Measurements from ENCODE around the gene NALF2. TPM values are rescaled to one million over a fixed set of nuclear protein-coding genes. Genes with fewer than 3 reads are reported as not detected.

NALF2 gene
- total and polyA plus RNA-seq, 8 donors: 0.65 to 1.5 (median 1.2) TPM

- TF ChIP-seq CTCF (IDR thresholded peaks at IDR 0.05): no peak
- Histone ChIP-seq H3K4me1 (no peaks in the 10 kb centered on the region), H3K27me3 (peaks cover 0 to 5% (median 0%) of the 10 kb centered on the region in 4 donors), H3K9me3 (no peaks in the 10 kb centered on the region), H3K36me3 (no peaks in the 10 kb centered on the region), H3K27ac (no peak overlapping the region), H3K4me3 (no peak overlapping the region)
- no peak for DNase-seq
- intact Hi-C loops (cut with DNase I): no loop called here
- FAIRE-seq: no peak
- 75 to 89% methylated on average over 7 of the region's 7 CpGs for WGBS, 2 donors
- ATAC-seq: no peak
These were observed 3.3 kb downstream of the NALF2 start for GRCh38 chrX:69507500-69507789.

GRCh38 chrX:69508610-69509009, 4.5 kb downstream of the NALF2 start:
- FAIRE-seq (no peak), DNase-seq (no peak), ATAC-seq (no peak)
- Histone ChIP-seq H3K27ac (no peak overlapping the region), H3K27me3 (peaks cover 0 to 5% (median 0%) of the 10 kb centered on the region in 4 donors), H3K9me3 (no peaks in the 10 kb centered on the region), H3K4me1 (no peaks in the 10 kb centered on the region), H3K4me3 (no peak overlapping the region), H3K36me3 (no peaks in the 10 kb centered on the region)
- WGBS, 2 donors: 81 to 89% methylated on average over 5 of the region's 5 CpGs
- no peak for TF ChIP-seq CTCF (IDR thresholded peaks at IDR 0.05)
- intact Hi-C loops (cut with DNase I): no loop called here

GRCh38 chrX:69510137-69510715, 6.1 kb downstream of the NALF2 start:
- DNase-seq (no peak), FAIRE-seq (no peak), ATAC-seq (no peak)
- Histone ChIP-seq H3K4me1 (no peaks in the 10 kb centered on the region), H3K36me3 (no peaks in the 10 kb centered on the region), H3K9me3 (no peaks in the 10 kb centered on the region), H3K4me3 (no peak overlapping the region), H3K27me3 (peaks cover 0 to 5% (median 0%) of the 10 kb centered on the region in 4 donors), H3K27ac (no peak overlapping the region)
- WGBS, 2 donors: 61 to 78% methylated on average over 6 of the region's 6 CpGs
- TF ChIP-seq CTCF (IDR thresholded peaks at IDR 0.05): no peak
- intact Hi-C loops (cut with DNase I): no loop called here

- Histone ChIP-seq H3K27me3 (peaks cover 0 to 2% (median 0%) of the 10 kb centered on the region in 4 donors), H3K4me3 (no peak overlapping the region), H3K4me1 (no peaks in the 10 kb centered on the region), H3K36me3 (no peaks in the 10 kb centered on the region), H3K27ac (no peak overlapping the region), H3K9me3 (no peaks in the 10 kb centered on the region)
- intact Hi-C loops (cut with DNase I): no loop called here
- 67 to 88% methylated on average over 3 of the region's 3 CpGs for WGBS, 2 donors
- no peak for TF ChIP-seq CTCF (IDR thresholded peaks at IDR 0.05)
- DNase-seq (no peak), ATAC-seq (no peak), FAIRE-seq (no peak)
These were observed 6.9 kb downstream of the NALF2 start for GRCh38 chrX:69510914-69511513.

GRCh38 chrX:69522052-69522451, 17.9 kb downstream of the NALF2 start:
- H3K4me3 ChIP-seq: no peak overlapping the region
- H3K4me1 ChIP-seq: no peaks in the 10 kb centered on the region
- TF ChIP-seq CTCF (IDR thresholded peaks at IDR 0.05): no peak
- no peak overlapping the region for H3K27ac ChIP-seq
- ATAC-seq (no peak), FAIRE-seq (no peak), DNase-seq (no peak)
- intact Hi-C loops (cut with DNase I): loop anchor here in 1 of 3 donors (10.0 kb wide), 1 partner anchor 57 kb away; no protein-coding TSS in a partner anchor
- no peaks in the 10 kb centered on the region for H3K9me3 ChIP-seq
- H3K36me3 ChIP-seq: no peaks in the 10 kb centered on the region
- H3K27me3 ChIP-seq: peaks cover 0 to 5% (median 0%) of the 10 kb centered on the region in 4 donors

Data from pancreas (tissue), 10 donors.